HepG2 (cell line): ENCODE results near the gene ATP6V0A1. TPM values are rescaled to one million over a fixed set of nuclear protein-coding genes. Genes with fewer than 3 reads are reported as not detected.

ENCODE experiments used
- ATAC-seq: fragments of 200-7000 bp; cut with Tn5 transposase; 3 replicates; pipeline ENCODE4 v1.9.1; 2020; ENCODE audit warnings: mild to moderate bottlenecking, moderate library complexity
- BruUV-seq: library from RNA; stranded (reverse); fragments of 400-500 nt; replicated peaks from 2 replicates; lab custom pipeline; 2021; lab: Mats Ljungman, UMichigan
- CTCF ChIA-PET: fragments of 300-600 bp; formaldehyde crosslinking; extraction: SDS; loops from one replicate; lab custom pipeline; 2021; ENCODE audit warnings: low total read pairs, inconsistent platforms, low intra/inter-chr PET ratio; lab: Yijun Ruan, JAX
- POLR2A ChIA-PET: fragments of 350-600 bp; sonication (Branson Sonifier 250); formaldehyde crosslinking; loops from one replicate; lab custom pipeline; 2020; ENCODE audit warnings: antibody characterized with exemption, inconsistent platforms; lab: Yijun Ruan, JAX
- DNase-seq: peaks from one replicate; pipeline ENCODE4 v3.0.0-alpha.2; 2015; ENCODE audit warnings: low spot score
- FAIRE-seq: peaks from 3 replicates; lab custom pipeline; 2011; peaks lifted over from hg19 to GRCh38; lab: Jason Lieb, UNC
- H2AFZ ChIP-seq: one replicate; pipeline ENCODE4 v1.6.1; 2011; ENCODE audit warnings: low read length, inconsistent platforms
- H3K27ac ChIP-seq: fragments of 300-600 bp; 3 replicates; pipeline ENCODE4 v1.8.0; 2011; ENCODE audit warnings: mixed run types, mild to moderate bottlenecking, mixed read lengths, low read length, inconsistent platforms; ENCODE audit not compliant: insufficient read depth; ENCODE audit errors: extremely low read length
- H3K27me3 ChIP-seq, 2 experiments: fragments of 200-600 bp in 1 of 2; 2 replicates in 1 of 2; 3 replicates in 1 of 2; pipeline versions ENCODE4 v1.6.0 to v1.8.0; 2011; ENCODE audit warnings: low read length in 2 of 2, mild to moderate bottlenecking in 2 of 2, moderate library complexity in 2 of 2, inconsistent platforms in 1 of 2; ENCODE audit not compliant: insufficient read depth in 2 of 2, control insufficient read depth in 1 of 2
- H3K36me3 ChIP-seq, 2 experiments: fragments of 200-600 bp in 1 of 2; replicated peaks in 1 of 2; 2 replicates in 1 of 2; 3 replicates in 1 of 2; pipeline versions ENCODE4 v1.5.1 to v1.8.0; 2011; ENCODE audit warnings: low read length in 2 of 2, inconsistent platforms in 1 of 2; ENCODE audit not compliant: insufficient read depth in 2 of 2, control insufficient read depth in 1 of 2
- H3K4me1 ChIP-seq: 2 replicates; pipeline ENCODE4 v1.5.1; 2012; ENCODE audit warnings: low read length, inconsistent platforms; ENCODE audit not compliant: insufficient read depth
- H3K4me2 ChIP-seq: 2 replicates; pipeline ENCODE4 v1.6.0; 2011; ENCODE audit warnings: low read depth, low read length, inconsistent platforms
- H3K4me3 ChIP-seq, 3 experiments: fragments of 200-600 bp in 1 of 3; sonication (generic), shearing (Covaris generic) in 1 of 3; replicated peaks in 1 of 3; 2 replicates each; pipeline ENCODE4 v1.5.1; 2011 to 2016; ENCODE audit warnings: low read length in 3 of 3, inconsistent platforms in 2 of 3, low read depth in 2 of 3, mild to moderate bottlenecking in 2 of 3, control low read depth in 1 of 3, mixed read lengths in 1 of 3; ENCODE audit not compliant: insufficient read depth in 1 of 3
- H3K79me2 ChIP-seq: one replicate; pipeline ENCODE4 v1.6.1; 2011; ENCODE audit warnings: low read length, inconsistent platforms; ENCODE audit not compliant: insufficient read depth
- H3K9ac ChIP-seq: 2 replicates; pipeline ENCODE4 v1.6.0; 2011; ENCODE audit warnings: mild to moderate bottlenecking, low read depth, low read length, inconsistent platforms; ENCODE audit not compliant: insufficient read depth
- H3K9me3 ChIP-seq: 2 replicates; pipeline ENCODE4 v1.5.1; 2012; ENCODE audit warnings: mild to moderate bottlenecking, low read length
- H4K20me1 ChIP-seq: 2 replicates; pipeline ENCODE4 v1.6.0; 2011; ENCODE audit warnings: inconsistent platforms, mild to moderate bottlenecking, low read length, moderate library complexity; ENCODE audit not compliant: insufficient read depth
- HDAC6 ChIP-seq: fragments of 200-600 bp; sonication (generic); IDR thresholded peaks from 2 replicates; pipeline ENCODE4 v1.7.0; 2017; ENCODE audit warnings: mild to moderate bottlenecking, antibody characterized with exemption, low read length, low read depth
- ISL2 ChIP-seq: sonication (generic); formaldehyde crosslinking; IDR thresholded peaks from 2 replicates; pipeline ENCODE4 v1.5.0; 2020; ENCODE audit warnings: missing genetic modification reagents
- MAFK ChIP-seq, 2 experiments: IDR thresholded peaks in 1 of 2; conservative IDR thresholded peaks in 1 of 2; 2 replicates each; pipeline ENCODE4 v1.6.1; 2011; ENCODE audit warnings: improper control_type of control experiment in 2 of 2, low read length in 2 of 2
- NFE2L1 ChIP-seq: sonication (generic); formaldehyde crosslinking; IDR thresholded peaks from 2 replicates; pipeline ENCODE4 v1.4.0; 2020; ENCODE audit warnings: missing genetic modification reagents, mild to moderate bottlenecking, borderline replicate concordance
- SIX1 ChIP-seq: sonication (generic); formaldehyde crosslinking; IDR thresholded peaks from 2 replicates; pipeline ENCODE4 v1.4.0; 2020; ENCODE audit warnings: missing genetic modification reagents, borderline replicate concordance
- SUZ12 ChIP-seq: fragments of 150-350 bp; IDR thresholded peaks from 2 replicates; pipeline ENCODE4 v1.6.1; 2014; ENCODE audit warnings: low read depth, low read length
- ZNF333 ChIP-seq: sonication (generic); formaldehyde crosslinking; IDR thresholded peaks from 2 replicates; pipeline ENCODE4 v1.4.0; 2020; ENCODE audit warnings: mild to moderate bottlenecking, missing genetic modification reagents, borderline replicate concordance
- WGBS: methylation state at CpG from one replicate; pipeline ENCODE4 v1.1.6; 2017; ENCODE audit warnings: low lambda C conversion rate; 5-methylcytosine and 5-hydroxymethylcytosine counted together
- in situ Hi-C: cut with HindIII; loops from 2 replicates; pipeline ENCODE4 v1.10.0; 2017; ENCODE audit warnings: low pct_unique_long_range_greater_than_20kb; ENCODE audit not compliant: extremely low pct_ligation_motif_present
- intact Hi-C: fragments of 100-400 bp; cut with micrococcal nuclease; formaldehyde crosslinking; loops from one replicate; pipeline ENCODE4 v1.10.0; 2022; ENCODE audit not compliant: unreplicated experiment
- polyA plus RNA-seq, 8 experiments: library from polyadenylated mRNA; depleted of rRNA in 3 of 8; stranded (reverse) in 7 of 8; unstranded in 1 of 8; fragments of >200 nt; fragmentation: Illumina TruSeq in 4 of 8; extraction: Trizol in 4 of 8; gene quantifications; 2 replicates each; pipeline versions ENCODE4 v1.2.1 to v1.2.3, GENCODE V29; 2011 to 2016; ENCODE audit warnings: low read depth in 4 of 8, missing spikeins in 1 of 8, mixed read lengths in 1 of 8; ENCODE audit not compliant: insufficient read depth in 1 of 8
- total RNA-seq, 5 experiments: library from RNA; depleted of rRNA; stranded (reverse); fragments of >200 nt; fragmentation: Illumina TruSeq; extraction: Trizol; gene quantifications; 2 replicates each; pipeline ENCODE4 v1.2.3, GENCODE V29; 2016; ENCODE audit warnings: low read depth in 1 of 5
- TF ChIP-seq, protein P1 (sequence below), 2 experiments: fragments of 450-650 bp in 1 of 2; sonication (generic) in 1 of 2; formaldehyde crosslinking in 1 of 2; IDR thresholded peaks; 2 replicates each; pipeline versions ENCODE4 v1.6.1 to v1.8.0; 2016 to 2022; ENCODE audit warnings: antibody characterized with exemption in 1 of 2, mild to moderate bottlenecking in 1 of 2, missing genetic modification reagents in 1 of 2

Gene ATP6V0A1
- total and polyA plus RNA-seq, 2 of the 13 experiments (the other 11 are each of a cell fraction or from before 2014, with no cell fraction given): 27.9 to 54.1 TPM

- H4K20me1 ChIP-seq: peaks cover 13% of the 10 kb centered on the region; the same call in 1 of the 2 replicates
- H3K9ac ChIP-seq: peak overlapping the region; percentile 85
- no peaks in the 10 kb centered on the region; a peak in 1 of 5 replicates for H3K27me3 ChIP-seq
- H3K4me2 ChIP-seq: peak overlapping the region; percentile 85
- in situ Hi-C loops: no loop called here
- no peak overlapping the region for H2AFZ ChIP-seq
- no peak for FAIRE-seq
- POLR2A ChIA-PET: interaction anchor here (1.0 to 2.8 kb wide), 6 partner anchors 8 to 76 kb away, joined by 3 to 7 read pairs (median 4); partner anchors contain the start of gene NAGLU
- peaks cover 7 to 10% of the 10 kb centered on the region in 2 experiments for H3K36me3 ChIP-seq
- H3K4me1 ChIP-seq: peaks cover 77% of the 10 kb centered on the region
- intact Hi-C loops: no loop called here
- no peaks in the 10 kb centered on the region for H3K9me3 ChIP-seq
- no TSS peak for BruUV-seq
- no peak for ATAC-seq
- WGBS: 91% methylated on average over 1 of the region's 1 CpG
- DNase-seq: no peak
- CTCF ChIA-PET: no interaction called here
- H3K27ac ChIP-seq: peak overlapping the region; percentile 79
- TF ChIP-seq ISL2 (CRISPR knock-in tag) (0 out of 2 replicates have a peak, but pooled peaks have one; percentile 9), HDAC6 (no peak)
- TF ChIP-seq, all 625 proteins: peak for 1
- Histone ChIP-seq H3K79me2 (peaks cover 32% of the 10 kb centered on the region), H3K4me3 (peak overlapping the region; percentile 85 to 93 (median 90); a peak in 5 of 6 replicates)
These were observed 1.7 kb downstream of the ATP6V0A1 start for GRCh38 chr17:42460371-42460770.

DNA sequence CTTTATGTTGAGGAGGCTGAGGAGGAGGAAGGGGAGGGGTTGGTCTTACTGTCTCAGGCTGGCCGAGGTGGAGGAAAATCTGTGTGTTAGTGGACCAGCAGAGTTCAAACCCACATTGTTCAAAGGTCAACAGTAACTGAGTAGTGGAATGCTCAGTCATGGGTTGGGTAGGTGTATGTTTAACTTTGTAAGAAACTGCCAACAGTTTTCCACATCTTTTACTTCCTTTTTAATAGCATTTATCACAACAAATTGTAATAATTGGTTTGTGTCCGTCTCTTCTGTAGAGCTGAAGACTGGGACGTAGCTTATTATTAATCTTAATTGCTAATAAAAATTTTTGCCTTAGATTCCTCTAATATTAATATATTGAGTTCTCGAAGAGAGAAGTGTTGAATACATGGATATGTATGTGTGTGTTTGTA is 5.3 kb downstream of the ATP6V0A1 start:
- CTCF ChIA-PET: no interaction called here
- peaks cover 34% of the 10 kb centered on the region for H3K79me2 ChIP-seq
- peak; percentile 76 for ATAC-seq
- TF ChIP-seq, protein P1, sequence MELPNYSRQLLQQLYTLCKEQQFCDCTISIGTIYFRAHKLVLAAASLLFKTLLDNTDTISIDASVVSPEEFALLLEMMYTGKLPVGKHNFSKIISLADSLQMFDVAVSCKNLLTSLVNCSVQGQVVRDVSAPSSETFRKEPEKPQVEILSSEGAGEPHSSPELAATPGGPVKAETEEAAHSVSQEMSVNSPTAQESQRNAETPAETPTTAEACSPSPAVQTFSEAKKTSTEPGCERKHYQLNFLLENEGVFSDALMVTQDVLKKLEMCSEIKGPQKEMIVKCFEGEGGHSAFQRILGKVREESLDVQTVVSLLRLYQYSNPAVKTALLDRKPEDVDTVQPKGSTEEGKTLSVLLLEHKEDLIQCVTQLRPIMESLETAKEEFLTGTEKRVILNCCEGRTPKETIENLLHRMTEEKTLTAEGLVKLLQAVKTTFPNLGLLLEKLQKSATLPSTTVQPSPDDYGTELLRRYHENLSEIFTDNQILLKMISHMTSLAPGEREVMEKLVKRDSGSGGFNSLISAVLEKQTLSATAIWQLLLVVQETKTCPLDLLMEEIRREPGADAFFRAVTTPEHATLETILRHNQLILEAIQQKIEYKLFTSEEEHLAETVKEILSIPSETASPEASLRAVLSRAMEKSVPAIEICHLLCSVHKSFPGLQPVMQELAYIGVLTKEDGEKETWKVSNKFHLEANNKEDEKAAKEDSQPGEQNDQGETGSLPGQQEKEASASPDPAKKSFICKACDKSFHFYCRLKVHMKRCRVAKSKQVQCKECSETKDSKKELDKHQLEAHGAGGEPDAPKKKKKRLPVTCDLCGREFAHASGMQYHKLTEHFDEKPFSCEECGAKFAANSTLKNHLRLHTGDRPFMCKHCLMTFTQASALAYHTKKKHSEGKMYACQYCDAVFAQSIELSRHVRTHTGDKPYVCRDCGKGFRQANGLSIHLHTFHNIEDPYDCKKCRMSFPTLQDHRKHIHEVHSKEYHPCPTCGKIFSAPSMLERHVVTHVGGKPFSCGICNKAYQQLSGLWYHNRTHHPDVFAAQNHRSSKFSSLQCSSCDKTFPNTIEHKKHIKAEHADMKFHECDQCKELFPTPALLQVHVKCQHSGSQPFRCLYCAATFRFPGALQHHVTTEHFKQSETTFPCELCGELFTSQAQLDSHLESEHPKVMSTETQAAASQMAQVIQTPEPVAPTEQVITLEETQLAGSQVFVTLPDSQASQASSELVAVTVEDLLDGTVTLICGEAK (IDR thresholded peaks at IDR 0.05): no peak
- TF ChIP-seq, protein P1 (CRISPR knock-in tag; IDR thresholded peaks at IDR 0.05): no peak
- TF ChIP-seq NFE2L1 (CRISPR knock-in tag) (no peak), SUZ12 (no peak), ZNF333 (CRISPR knock-in tag) (no peak), SIX1 (CRISPR knock-in tag) (peak; percentile 28; the same call in 1 of the 2 replicates), MAFK (conservative IDR thresholded peaks at IDR 0.05 in 1 of 2, IDR thresholded peaks at IDR 0.05 in 1 of 2; ENCODE audit: low read length in 2 of 2) (0 out of 4 replicates have a peak, but pooled peaks of 1 of the 2 experiments have one; percentile 13)

More for the DNA sequence above, 5.3 kb downstream of the ATP6V0A1 start:
- H3K9me3 ChIP-seq: no peaks in the 10 kb centered on the region
- in situ Hi-C loops: no loop called here
- no peaks in the 10 kb centered on the region; a peak in 1 of 5 replicates for H3K27me3 ChIP-seq
- no TSS peak for BruUV-seq
- POLR2A ChIA-PET: no interaction called here
- intact Hi-C loops: no loop called here
- H4K20me1 ChIP-seq: peaks cover 13% of the 10 kb centered on the region; the same call in 1 of the 2 replicates
- H3K9ac ChIP-seq: no peak overlapping the region
- H3K36me3 ChIP-seq: peaks cover 15 to 43% of the 10 kb centered on the region in 2 experiments
- WGBS: 31% methylated on average over 4 of the region's 4 CpGs
- H3K4me2 ChIP-seq: peak overlapping the region; percentile 65
- peak overlapping the region; percentile 47 for H3K27ac ChIP-seq
- FAIRE-seq (peak; percentile 90), DNase-seq (peak; percentile 84)
- peak overlapping the region in 1 of 3 experiments; percentile 17; a peak in 1 of 6 replicates for H3K4me3 ChIP-seq
- peaks cover 89% of the 10 kb centered on the region for H3K4me1 ChIP-seq
- no peak overlapping the region for H2AFZ ChIP-seq
